RWPE2 (cell line): ENCODE data around the gene TMEM129.
A peak's percentile ranks its signal among the peaks of the same experiment; 100 is the strongest.

ENCODE experiments used
- ATAC-seq: fragments of 200-7000 bp; cut with Tn5 transposase; 3 replicates; pipeline ENCODE4 v1.9.1; 2021; ENCODE audit warnings: low read depth
- DNase-seq: peaks from one replicate; pipeline ENCODE4 v3.0.0-alpha.2; 2020; ENCODE audit warnings: low spot score
- H3K27ac ChIP-seq: fragments of 450-650 bp; 2 replicates; pipeline ENCODE4 v1.5.1; 2017; ENCODE audit warnings: mild to moderate bottlenecking; ENCODE audit not compliant: poor library complexity, severe bottlenecking
- H3K27me3 ChIP-seq: fragments of 250-450 bp; sonication (Bioruptor Pico); 2 replicates; pipeline ENCODE4 v1.5.1; 2021; ENCODE audit warnings: mild to moderate bottlenecking, moderate library complexity; ENCODE audit not compliant: insufficient read depth, poor library complexity, severe bottlenecking
- H3K36me3 ChIP-seq: fragments of 250-450 bp; sonication (Bioruptor Pico); 2 replicates; pipeline ENCODE4 v1.5.1; 2020; ENCODE audit warnings: low read depth, mild to moderate bottlenecking, moderate library complexity
- H3K4me1 ChIP-seq: fragments of 250-450 bp; sonication (Bioruptor Pico); 2 replicates; pipeline ENCODE4 v1.5.1; 2021; ENCODE audit warnings: mild to moderate bottlenecking, moderate library complexity; ENCODE audit not compliant: insufficient read depth, poor library complexity, severe bottlenecking
- H3K4me3 ChIP-seq: fragments of 250-450 bp; sonication (Bioruptor Pico); 2 replicates; pipeline ENCODE4 v1.5.1; 2021; ENCODE audit warnings: mild to moderate bottlenecking, moderate library complexity; ENCODE audit not compliant: severe bottlenecking
- H3K9me3 ChIP-seq: fragments of 250-450 bp; sonication (Bioruptor Pico); 2 replicates; pipeline ENCODE4 v1.5.1; 2021; ENCODE audit warnings: mild to moderate bottlenecking, moderate library complexity; ENCODE audit not compliant: severe bottlenecking
- CTCF ChIP-seq: fragments of 450-650 bp; IDR thresholded peaks from one replicate; pipeline ENCODE4 v1.5.1; 2017; ENCODE audit warnings: mild to moderate bottlenecking, moderate library complexity; ENCODE audit not compliant: poor library complexity, severe bottlenecking

Gene TMEM129

GRCh38 chr4:1721003-1721665, at the start of gene TMEM129, which contains the start of gene TACC3:
Gene TMEM129 (minus strand): TSS chr4:1721323. CDS start chr4:1720837, 486 bp downstream.
Gene TACC3 (plus strand): TSS chr4:1721521. CDS start chr4:1723422, 1,901 bp downstream.
- no peaks in the 10 kb centered on the region for H3K27me3 ChIP-seq
- TF ChIP-seq CTCF, result no peak
- ATAC-seq (peak; percentile 92), DNase-seq (peak; percentile 98)
- H3K9me3 ChIP-seq, result no peaks in the 10 kb centered on the region
- H3K4me1 ChIP-seq, result peaks cover 5% of the 10 kb centered on the region
- H3K4me3 ChIP-seq, result peak within 1 kb of the TSS; percentile 58
- H3K27ac ChIP-seq, result peak within 1 kb of the TSS; percentile 63
- H3K36me3 ChIP-seq, result peaks cover 49% of the 10 kb centered on the region

- no peak for TF ChIP-seq CTCF
- Histone ChIP-seq H3K9me3 (no peaks in the 10 kb centered on the region), H3K27me3 (no peaks in the 10 kb centered on the region), H3K4me3 (no peak overlapping the region), H3K4me1 (peaks cover 8% of the 10 kb centered on the region), H3K27ac (no peak overlapping the region), H3K36me3 (no peaks in the 10 kb centered on the region)
- DNase-seq (no peak), ATAC-seq (no peak)
These were observed 49.7 kb upstream of the TMEM129 start for GRCh38 chr4:1770791-1771231.

- no peak for TF ChIP-seq CTCF
- Histone ChIP-seq H3K4me1 (peaks cover 8% of the 10 kb centered on the region), H3K4me3 (no peak overlapping the region), H3K9me3 (no peaks in the 10 kb centered on the region), H3K27me3 (no peaks in the 10 kb centered on the region), H3K36me3 (no peaks in the 10 kb centered on the region), H3K27ac (no peak overlapping the region)
- ATAC-seq, result no peak
- DNase-seq, result no peak
These were observed 49.1 kb upstream of the TMEM129 start for GRCh38 chr4:1770245-1770644.

GRCh38 chr4:1769692-1770091, 48.6 kb upstream of the TMEM129 start:
- TF ChIP-seq CTCF, result no peak
- ATAC-seq (no peak), DNase-seq (no peak)
- H3K4me3 ChIP-seq, result no peak overlapping the region
- no peaks in the 10 kb centered on the region for H3K27me3 ChIP-seq
- H3K4me1 ChIP-seq, result peaks cover 8% of the 10 kb centered on the region
- H3K9me3 ChIP-seq, result no peaks in the 10 kb centered on the region
- no peak overlapping the region for H3K27ac ChIP-seq
- H3K36me3 ChIP-seq, result no peaks in the 10 kb centered on the region

GRCh38 chr4:1768367-1769034, 47.4 kb upstream of the TMEM129 start:
- H3K4me3 ChIP-seq, result no peak overlapping the region
- H3K36me3 ChIP-seq, result no peaks in the 10 kb centered on the region
- no peak for TF ChIP-seq CTCF
- H3K4me1 ChIP-seq, result peaks cover 8% of the 10 kb centered on the region
- H3K27me3 ChIP-seq, result no peaks in the 10 kb centered on the region
- ATAC-seq (no peak), DNase-seq (no peak)
- H3K9me3 ChIP-seq, result no peaks in the 10 kb centered on the region
- no peak overlapping the region for H3K27ac ChIP-seq
